ENCODE data around the gene SLC22A23. TPM values are rescaled to one million over a fixed set of nuclear protein-coding genes. Genes with fewer than 3 reads are reported as not detected.

Gene SLC22A23
- total RNA-seq, 1 donor from 2014 or later = 14.6 TPM

- peaks cover 21% of the 10 kb centered on the region for H3K36me3 Mint-ChIP-seq (ENCODE audit: low read depth)
- peak within 1 kb of the TSS; percentile 97 for H3K4me3 Mint-ChIP-seq
- TF ChIP-seq CTCF (conservative IDR thresholded peaks at IDR 0.05) = no peak
- peak within 1 kb of the TSS; percentile 97 for H3K27ac Mint-ChIP-seq (ENCODE audit: unreplicated experiment)
- peaks cover 25% of the 10 kb centered on the region for H3K27me3 Mint-ChIP-seq (ENCODE audit: low read depth)
- no peaks in the 10 kb centered on the region for H3K9me3 Mint-ChIP-seq
- DNase-seq (ENCODE audit: low read depth, low spot score) = peak; percentile 85
- H3K4me1 Mint-ChIP-seq = peaks cover 59% of the 10 kb centered on the region
Measured at GRCh38 chr6:3227363-3228045, 229.3 kb downstream of the SLC22A23 start, which contains the start of gene TUBB2B. TUBB2B (minus strand) TSS chr6:3227653; CDS start chr6:3227543, 110 bp downstream.

GRCh38 chr6:3226481-3227362 lies 230.1 kb downstream of the SLC22A23 start:
- peak overlapping the region; percentile 97 for H3K27ac Mint-ChIP-seq (ENCODE audit: unreplicated experiment)
- peak overlapping the region; percentile 97 for H3K4me3 Mint-ChIP-seq
- H3K27me3 Mint-ChIP-seq (ENCODE audit: low read depth) = peaks cover 21% of the 10 kb centered on the region
- H3K9me3 Mint-ChIP-seq = peaks cover 7% of the 10 kb centered on the region
- H3K36me3 Mint-ChIP-seq (ENCODE audit: low read depth) = peaks cover 24% of the 10 kb centered on the region
- no peak for TF ChIP-seq CTCF (conservative IDR thresholded peaks at IDR 0.05)
- peak; percentile 63 for DNase-seq (ENCODE audit: low read depth, low spot score)
- peaks cover 56% of the 10 kb centered on the region for H3K4me1 Mint-ChIP-seq

GRCh38 chr6:3226042-3226441 lies 230.8 kb downstream of the SLC22A23 start:
- DNase-seq (ENCODE audit: low read depth, low spot score) = no peak
- Mint-ChIP-seq H3K4me3 (peak overlapping the region; percentile 97), H3K27ac (ENCODE audit: unreplicated experiment) (peak overlapping the region; percentile 97), H3K27me3 (ENCODE audit: low read depth) (peaks cover 18% of the 10 kb centered on the region), H3K9me3 (peaks cover 8% of the 10 kb centered on the region), H3K36me3 (ENCODE audit: low read depth) (peaks cover 24% of the 10 kb centered on the region), H3K4me1 (peaks cover 54% of the 10 kb centered on the region)
- TF ChIP-seq CTCF (conservative IDR thresholded peaks at IDR 0.05) = no peak

GRCh38 chr6:3222506-3223038 lies 234.3 kb downstream of the SLC22A23 start:
- peak overlapping the region; percentile 77 for H3K4me3 Mint-ChIP-seq
- peaks cover 6% of the 10 kb centered on the region for H3K27me3 Mint-ChIP-seq (ENCODE audit: low read depth)
- peaks cover 41% of the 10 kb centered on the region for H3K4me1 Mint-ChIP-seq
- no peak for TF ChIP-seq CTCF (conservative IDR thresholded peaks at IDR 0.05)
- H3K36me3 Mint-ChIP-seq (ENCODE audit: low read depth) = peaks cover 24% of the 10 kb centered on the region
- no peak overlapping the region for H3K27ac Mint-ChIP-seq (ENCODE audit: unreplicated experiment)
- no peak for DNase-seq (ENCODE audit: low read depth, low spot score)
- H3K9me3 Mint-ChIP-seq = peaks cover 8% of the 10 kb centered on the region

GRCh38 chr6:3221578-3221977 lies 235.3 kb downstream of the SLC22A23 start:
- peaks cover 23% of the 10 kb centered on the region for H3K36me3 Mint-ChIP-seq (ENCODE audit: low read depth)
- DNase-seq (ENCODE audit: low read depth, low spot score) = no peak
- H3K4me1 Mint-ChIP-seq = peaks cover 40% of the 10 kb centered on the region
- H3K4me3 Mint-ChIP-seq = no peak overlapping the region
- H3K27me3 Mint-ChIP-seq (ENCODE audit: low read depth) = peaks cover 4% of the 10 kb centered on the region
- H3K27ac Mint-ChIP-seq (ENCODE audit: unreplicated experiment) = no peak overlapping the region
- TF ChIP-seq CTCF (conservative IDR thresholded peaks at IDR 0.05) = no peak
- peaks cover 8% of the 10 kb centered on the region for H3K9me3 Mint-ChIP-seq
